Neural progenitor cell (in vitro differentiated cells): Measurements from ENCODE around the gene CPEB1. TPM values are rescaled to one million over a fixed set of nuclear protein-coding genes. Genes with fewer than 3 reads are reported as not detected.

Experiments used
- DNase-seq: peaks from one replicate; pipeline ENCODE4 v3.0.0-alpha.2; 2016; ENCODE audit warnings: low spot score
- H2AFZ ChIP-seq: fragments of 200-600 bp; sonication (generic); replicated peaks from 2 replicates; pipeline ENCODE4 v1.6.1; 2016; ENCODE audit warnings: antibody characterized with exemption
- H3F3A ChIP-seq: fragments of 200-600 bp; sonication (generic); 2 replicates; pipeline ENCODE4 v1.6.1; 2016; ENCODE audit warnings: antibody characterized with exemption, low read depth
- H3K27ac ChIP-seq: fragments of 200-600 bp; sonication (generic); 2 replicates; pipeline ENCODE4 v1.5.1; 2016; ENCODE audit warnings: mild to moderate bottlenecking
- H3K27me3 ChIP-seq: fragments of 200-600 bp; sonication (generic); 2 replicates; pipeline ENCODE4 v1.6.1; 2016; ENCODE audit warnings: mild to moderate bottlenecking, moderate library complexity
- H3K36me3 ChIP-seq: fragments of 200-600 bp; sonication (generic); 2 replicates; pipeline ENCODE4 v1.5.1; 2016
- H3K4me1 ChIP-seq: fragments of 200-600 bp; sonication (generic); 2 replicates; pipeline ENCODE4 v1.6.1; 2016; ENCODE audit warnings: mixed run types
- H3K4me2 ChIP-seq: fragments of 200-600 bp; sonication (generic); 2 replicates; pipeline ENCODE4 v1.6.1; 2016
- H3K4me3 ChIP-seq: fragments of 200-600 bp; sonication (generic); 2 replicates; pipeline ENCODE4 v1.5.1; 2016
- H3K79me2 ChIP-seq: fragments of 200-600 bp; sonication (generic); 2 replicates; pipeline ENCODE4 v1.6.1; 2016; ENCODE audit warnings: low read depth
- H3K9ac ChIP-seq: fragments of 200-600 bp; sonication (generic); 2 replicates; pipeline ENCODE4 v1.6.1; 2016
- H3K9me3 ChIP-seq: fragments of 200-600 bp; sonication (generic); 2 replicates; pipeline ENCODE4 v1.5.1; 2016; ENCODE audit warnings: low read depth
- H4K20me1 ChIP-seq: fragments of 200-600 bp; sonication (generic); 2 replicates; pipeline ENCODE4 v1.6.1; 2016; ENCODE audit warnings: low read depth
- H3K27ac Mint-ChIP-seq: 3 replicates; pipeline ENCODE4 v1.8.0; 2021; ENCODE audit warnings: mixed read lengths
- H3K27me3 Mint-ChIP-seq: 2 replicates; pipeline ENCODE4 v1.8.0; 2022; ENCODE audit warnings: low read depth, mild to moderate bottlenecking, inconsistent platforms, moderate library complexity, mixed read lengths; ENCODE audit not compliant: insufficient read depth
- H3K36me3 Mint-ChIP-seq: 3 replicates; pipeline ENCODE4 v1.8.0; 2021; ENCODE audit warnings: mixed read lengths
- H3K4me1 Mint-ChIP-seq: 3 replicates; pipeline ENCODE4 v1.8.0; 2021; ENCODE audit warnings: mixed read lengths
- H3K4me3 Mint-ChIP-seq: 3 replicates; pipeline ENCODE4 v1.8.0; 2021; ENCODE audit warnings: mild to moderate bottlenecking, moderate library complexity, mixed read lengths
- H3K9me3 Mint-ChIP-seq: 3 replicates; pipeline ENCODE4 v1.8.0; 2020; ENCODE audit warnings: mixed read lengths
- EZH2 ChIP-seq: fragments of 200-600 bp; sonication (generic); IDR thresholded peaks from 2 replicates; pipeline ENCODE4 v1.6.1; 2017; ENCODE audit warnings: antibody characterized with exemption, mild to moderate bottlenecking, moderate library complexity
- EZH2phosphoT487 ChIP-seq: fragments of 200-600 bp; sonication (generic); IDR thresholded peaks from 2 replicates; pipeline ENCODE4 v1.6.1; 2017; ENCODE audit warnings: antibody characterized with exemption
- total RNA-seq: library from RNA; depleted of rRNA; stranded (reverse); fragments of >200 nt; gene quantifications from 2 replicates; pipeline ENCODE4 v1.2.3, GENCODE V29; 2015; ENCODE audit warnings: low replicate concordance
- TF ChIP-seq, protein P1 (sequence below): fragments of 200-600 bp; sonication (generic); IDR thresholded peaks from 2 replicates; pipeline ENCODE4 v1.5.1; 2017; ENCODE audit warnings: antibody characterized with exemption, mild to moderate bottlenecking

CPEB1 gene
- total RNA-seq, 1 donor from 2014 or later = 2.1 TPM

DNA sequence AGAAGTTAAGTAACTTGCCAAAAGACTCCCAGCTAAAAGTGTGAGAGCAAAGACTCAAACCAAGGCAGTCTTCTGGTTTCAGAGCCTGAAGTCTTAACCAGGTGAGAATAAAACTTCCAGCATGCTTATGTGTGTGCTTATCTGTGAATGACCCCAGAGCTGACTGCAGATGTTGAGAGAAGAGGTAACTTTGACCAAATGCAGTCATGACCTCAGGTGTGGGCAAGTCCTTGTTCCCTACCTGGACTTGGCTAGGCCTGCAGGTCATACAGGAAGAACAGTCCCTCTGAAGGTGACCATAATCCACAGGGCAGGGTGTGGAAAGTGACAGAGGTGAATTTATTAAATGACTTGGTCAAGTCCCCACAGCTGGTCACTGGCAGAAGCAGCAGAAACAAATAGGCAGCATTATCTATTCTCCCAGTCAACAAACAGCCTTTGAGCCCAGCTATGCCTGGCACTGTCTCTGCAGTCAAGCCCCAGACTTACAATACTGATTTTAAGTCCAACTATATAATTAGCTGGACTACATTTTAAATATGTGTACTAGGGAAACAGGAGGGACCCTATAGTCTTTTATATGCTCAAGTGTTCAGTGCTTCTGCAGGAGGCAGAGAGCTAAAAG is 3.0 kb upstream of the CPEB1 start:
- Mint-ChIP-seq H3K4me1 (peaks cover 8% of the 10 kb centered on the region), H3K4me3 (peak overlapping the region; percentile 30), H3K9me3 (no peaks in the 10 kb centered on the region), H3K27me3 (peaks cover 53% of the 10 kb centered on the region), H3K27ac (no peak overlapping the region), H3K36me3 (no peaks in the 10 kb centered on the region)
- DNase-seq = no peak
- H2AFZ ChIP-seq = no peak overlapping the region
- H3K27me3 ChIP-seq = peaks cover 91% of the 10 kb centered on the region
- no peaks in the 10 kb centered on the region for H3K79me2 ChIP-seq
- no peak overlapping the region for H3K9ac ChIP-seq
- no peak overlapping the region for H3K27ac ChIP-seq
- peaks cover 7% of the 10 kb centered on the region for H3F3A ChIP-seq
- H3K4me2 ChIP-seq = no peak overlapping the region
- H3K36me3 ChIP-seq = no peaks in the 10 kb centered on the region
- H3K9me3 ChIP-seq = no peaks in the 10 kb centered on the region
- TF ChIP-seq, protein P1, sequence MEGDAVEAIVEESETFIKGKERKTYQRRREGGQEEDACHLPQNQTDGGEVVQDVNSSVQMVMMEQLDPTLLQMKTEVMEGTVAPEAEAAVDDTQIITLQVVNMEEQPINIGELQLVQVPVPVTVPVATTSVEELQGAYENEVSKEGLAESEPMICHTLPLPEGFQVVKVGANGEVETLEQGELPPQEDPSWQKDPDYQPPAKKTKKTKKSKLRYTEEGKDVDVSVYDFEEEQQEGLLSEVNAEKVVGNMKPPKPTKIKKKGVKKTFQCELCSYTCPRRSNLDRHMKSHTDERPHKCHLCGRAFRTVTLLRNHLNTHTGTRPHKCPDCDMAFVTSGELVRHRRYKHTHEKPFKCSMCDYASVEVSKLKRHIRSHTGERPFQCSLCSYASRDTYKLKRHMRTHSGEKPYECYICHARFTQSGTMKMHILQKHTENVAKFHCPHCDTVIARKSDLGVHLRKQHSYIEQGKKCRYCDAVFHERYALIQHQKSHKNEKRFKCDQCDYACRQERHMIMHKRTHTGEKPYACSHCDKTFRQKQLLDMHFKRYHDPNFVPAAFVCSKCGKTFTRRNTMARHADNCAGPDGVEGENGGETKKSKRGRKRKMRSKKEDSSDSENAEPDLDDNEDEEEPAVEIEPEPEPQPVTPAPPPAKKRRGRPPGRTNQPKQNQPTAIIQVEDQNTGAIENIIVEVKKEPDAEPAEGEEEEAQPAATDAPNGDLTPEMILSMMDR = no peak
- no peak for TF ChIP-seq EZH2phosphoT487
- TF ChIP-seq EZH2 = no peak
- no peaks in the 10 kb centered on the region for H3K4me1 ChIP-seq
- H3K4me3 ChIP-seq = no peak overlapping the region
- H4K20me1 ChIP-seq = no peaks in the 10 kb centered on the region

GRCh38 chr15:82649226-82649999 is 2.2 kb upstream of the CPEB1 start:
- TF ChIP-seq EZH2 (no peak), EZH2phosphoT487 (no peak)
- TF ChIP-seq, protein P1 = no peak
- peaks cover 53% of the 10 kb centered on the region for H3K27me3 Mint-ChIP-seq

GRCh38 chr15:82648257-82649103 is 1.3 kb upstream of the CPEB1 start:
- peaks cover 53% of the 10 kb centered on the region for H3K27me3 Mint-ChIP-seq
- H3K9ac ChIP-seq = no peak overlapping the region
- TF ChIP-seq EZH2phosphoT487 = peak; percentile 49
- TF ChIP-seq, protein P1 = peak; percentile 40
- peak; percentile 86 for TF ChIP-seq EZH2
- H4K20me1 ChIP-seq = no peaks in the 10 kb centered on the region
- no peak overlapping the region for H3K27ac ChIP-seq
- H2AFZ ChIP-seq = peak overlapping the region; percentile 99
- H3K36me3 Mint-ChIP-seq = no peaks in the 10 kb centered on the region
- no peaks in the 10 kb centered on the region for H3K9me3 Mint-ChIP-seq
- peak; percentile 65 for DNase-seq
- no peaks in the 10 kb centered on the region for H3K79me2 ChIP-seq
- no peak overlapping the region for H3K27ac Mint-ChIP-seq
- H3K27me3 ChIP-seq = peaks cover 99% of the 10 kb centered on the region
- H3K4me3 ChIP-seq = peak overlapping the region; percentile 45
- H3K36me3 ChIP-seq = no peaks in the 10 kb centered on the region
- peak overlapping the region; percentile 81 for H3K4me2 ChIP-seq
- no peaks in the 10 kb centered on the region for H3K9me3 ChIP-seq
- H3K4me1 Mint-ChIP-seq = peaks cover 13% of the 10 kb centered on the region
- H3F3A ChIP-seq = peaks cover 7% of the 10 kb centered on the region
- peak overlapping the region; percentile 48 for H3K4me3 Mint-ChIP-seq
- H3K4me1 ChIP-seq = no peaks in the 10 kb centered on the region

More at GRCh38 chr15:82649226-82649999, 2.2 kb upstream of the CPEB1 start:
- Histone ChIP-seq H3K9me3 (no peaks in the 10 kb centered on the region), H3K36me3 (no peaks in the 10 kb centered on the region), H3K27me3 (peaks cover 97% of the 10 kb centered on the region), H3K4me2 (no peak overlapping the region), H3K79me2 (no peaks in the 10 kb centered on the region), H3K4me3 (no peak overlapping the region), H2AFZ (no peak overlapping the region), H4K20me1 (no peaks in the 10 kb centered on the region), H3K9ac (no peak overlapping the region), H3K4me1 (no peaks in the 10 kb centered on the region), H3K27ac (no peak overlapping the region), H3F3A (peaks cover 7% of the 10 kb centered on the region)
- Mint-ChIP-seq H3K4me3 (peak overlapping the region; percentile 48), H3K27ac (no peak overlapping the region), H3K36me3 (no peaks in the 10 kb centered on the region), H3K4me1 (peaks cover 8% of the 10 kb centered on the region), H3K9me3 (no peaks in the 10 kb centered on the region)
- no peak for DNase-seq
